GM12874 (cell line): ENCODE measurements around the gene RAB36.

Source experiments
- CTCF ChIP-seq: IDR thresholded peaks from 2 replicates; pipeline ENCODE4 v1.5.1; 2011; ENCODE audit warnings: low read depth, mild to moderate bottlenecking, control low read depth, low read length, moderate library complexity; ENCODE audit not compliant: insufficient read depth

The RAB36 gene

GRCh38 chr22:23212061-23213021 lies 67.1 kb downstream of the RAB36 start:
- no peak for TF ChIP-seq CTCF

GRCh38 chr22:23213022-23213555 lies 67.8 kb downstream of the RAB36 start:
- TF ChIP-seq CTCF: no peak

- TF ChIP-seq CTCF: no peak
These were observed 68.5 kb downstream of the RAB36 start for GRCh38 chr22:23213581-23214334.
